ENCODE data around the gene ABL2.

ABL2 gene

DNA sequence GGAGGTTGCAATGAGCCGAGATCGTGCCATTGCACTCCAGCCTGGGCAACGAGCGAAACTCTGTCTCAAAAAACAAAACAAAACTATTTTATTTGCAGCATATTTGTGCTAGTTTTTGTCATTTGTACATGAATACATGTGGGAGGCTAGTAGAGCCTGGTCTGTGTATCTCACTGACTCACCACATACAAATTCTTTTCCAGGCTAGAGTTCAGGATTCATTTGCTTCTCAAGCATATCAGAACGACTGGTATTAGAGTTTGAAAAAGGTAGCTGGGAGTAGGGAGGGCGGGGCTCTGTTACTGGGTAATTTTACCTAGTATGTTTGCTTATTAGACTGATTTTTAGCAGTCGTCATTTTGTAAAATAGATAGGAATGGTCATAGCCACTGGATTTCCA is 152.1 kb downstream of the ABL2 start:
- no peak overlapping the region for H3K4me3 ChIP-seq (ENCODE audit: low read length)
- H3K9me2 ChIP-seq (replicated peaks; ENCODE audit: control insufficient read depth, low read length): no peaks in the 10 kb centered on the region
- H3F3A ChIP-seq (ENCODE audit: control insufficient read depth, insufficient read depth): peaks cover 3% of the 10 kb centered on the region
- H3K4me1 ChIP-seq (ENCODE audit: control insufficient read depth, low read length): peaks cover 18% of the 10 kb centered on the region
- no peak overlapping the region for H3K27ac ChIP-seq (ENCODE audit: low read depth, low read length)
- H3K9me3 ChIP-seq (ENCODE audit: control insufficient read depth, insufficient read depth, low read length): no peaks in the 10 kb centered on the region
- H4K20me1 ChIP-seq (ENCODE audit: control insufficient read depth, insufficient read depth, low read depth, low read length): no peaks in the 10 kb centered on the region
- H3K79me2 ChIP-seq (ENCODE audit: control insufficient read depth, low read length): peaks cover 12% of the 10 kb centered on the region
- H3K4me2 ChIP-seq (ENCODE audit: low read length): no peak overlapping the region
- H3K36me3 ChIP-seq (ENCODE audit: control insufficient read depth, low read length): peaks cover 6% of the 10 kb centered on the region
- TF ChIP-seq, protein P1, sequence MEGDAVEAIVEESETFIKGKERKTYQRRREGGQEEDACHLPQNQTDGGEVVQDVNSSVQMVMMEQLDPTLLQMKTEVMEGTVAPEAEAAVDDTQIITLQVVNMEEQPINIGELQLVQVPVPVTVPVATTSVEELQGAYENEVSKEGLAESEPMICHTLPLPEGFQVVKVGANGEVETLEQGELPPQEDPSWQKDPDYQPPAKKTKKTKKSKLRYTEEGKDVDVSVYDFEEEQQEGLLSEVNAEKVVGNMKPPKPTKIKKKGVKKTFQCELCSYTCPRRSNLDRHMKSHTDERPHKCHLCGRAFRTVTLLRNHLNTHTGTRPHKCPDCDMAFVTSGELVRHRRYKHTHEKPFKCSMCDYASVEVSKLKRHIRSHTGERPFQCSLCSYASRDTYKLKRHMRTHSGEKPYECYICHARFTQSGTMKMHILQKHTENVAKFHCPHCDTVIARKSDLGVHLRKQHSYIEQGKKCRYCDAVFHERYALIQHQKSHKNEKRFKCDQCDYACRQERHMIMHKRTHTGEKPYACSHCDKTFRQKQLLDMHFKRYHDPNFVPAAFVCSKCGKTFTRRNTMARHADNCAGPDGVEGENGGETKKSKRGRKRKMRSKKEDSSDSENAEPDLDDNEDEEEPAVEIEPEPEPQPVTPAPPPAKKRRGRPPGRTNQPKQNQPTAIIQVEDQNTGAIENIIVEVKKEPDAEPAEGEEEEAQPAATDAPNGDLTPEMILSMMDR (IDR thresholded peaks at IDR 0.05; ENCODE audit: low read depth, low read length, poor library complexity, severe bottlenecking): no peak
- TF ChIP-seq EZH2phosphoT487 (IDR thresholded peaks at IDR 0.05; ENCODE audit: borderline replicate concordance, low read length): no peak
- no peaks in the 10 kb centered on the region for H3K27me3 ChIP-seq (ENCODE audit: control insufficient read depth, low read length)

DNA sequence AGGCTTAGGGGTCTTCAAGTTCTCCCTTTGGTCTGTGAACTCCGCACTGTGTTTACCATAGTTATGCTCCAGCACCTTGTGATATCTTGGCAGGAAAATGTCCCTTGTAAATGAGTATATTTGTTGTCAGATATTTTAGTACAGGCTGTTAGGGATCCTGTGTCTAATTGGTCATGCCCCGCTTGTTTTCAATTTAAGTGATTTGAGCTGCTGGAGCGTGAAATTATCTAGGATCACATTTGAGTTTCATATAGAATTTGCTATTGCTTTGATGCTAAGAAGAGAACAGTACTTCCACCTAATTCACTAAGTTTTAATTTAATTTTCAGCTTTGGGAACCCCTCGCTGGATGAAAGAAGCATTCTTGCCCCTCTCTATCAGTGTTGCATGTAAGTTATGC is 163.0 kb downstream of the ABL2 start:
- H3K4me1 ChIP-seq (ENCODE audit: control insufficient read depth, low read length): peaks cover 20% of the 10 kb centered on the region
- no peaks in the 10 kb centered on the region for H3K79me2 ChIP-seq (ENCODE audit: control insufficient read depth, low read length)
- H4K20me1 ChIP-seq (ENCODE audit: control insufficient read depth, insufficient read depth, low read depth, low read length): no peaks in the 10 kb centered on the region
- H3K36me3 ChIP-seq (ENCODE audit: control insufficient read depth, low read length): peaks cover 20% of the 10 kb centered on the region
- H3F3A ChIP-seq (ENCODE audit: control insufficient read depth, insufficient read depth): no peaks in the 10 kb centered on the region
- H3K27me3 ChIP-seq (ENCODE audit: control insufficient read depth, low read length): no peaks in the 10 kb centered on the region
- no peak for TF ChIP-seq EZH2phosphoT487 (IDR thresholded peaks at IDR 0.05; ENCODE audit: borderline replicate concordance, low read length)
- TF ChIP-seq, protein P1 (IDR thresholded peaks at IDR 0.05; ENCODE audit: low read depth, low read length, poor library complexity, severe bottlenecking): no peak
- H3K4me2 ChIP-seq (ENCODE audit: low read length): peak overlapping the region; percentile 1
- no peak overlapping the region for H3K27ac ChIP-seq (ENCODE audit: low read depth, low read length)
- H3K4me3 ChIP-seq (ENCODE audit: low read length): no peak overlapping the region
- no peaks in the 10 kb centered on the region for H3K9me2 ChIP-seq (replicated peaks; ENCODE audit: control insufficient read depth, low read length)
- H3K9me3 ChIP-seq (ENCODE audit: control insufficient read depth, insufficient read depth, low read length): no peaks in the 10 kb centered on the region

DNA sequence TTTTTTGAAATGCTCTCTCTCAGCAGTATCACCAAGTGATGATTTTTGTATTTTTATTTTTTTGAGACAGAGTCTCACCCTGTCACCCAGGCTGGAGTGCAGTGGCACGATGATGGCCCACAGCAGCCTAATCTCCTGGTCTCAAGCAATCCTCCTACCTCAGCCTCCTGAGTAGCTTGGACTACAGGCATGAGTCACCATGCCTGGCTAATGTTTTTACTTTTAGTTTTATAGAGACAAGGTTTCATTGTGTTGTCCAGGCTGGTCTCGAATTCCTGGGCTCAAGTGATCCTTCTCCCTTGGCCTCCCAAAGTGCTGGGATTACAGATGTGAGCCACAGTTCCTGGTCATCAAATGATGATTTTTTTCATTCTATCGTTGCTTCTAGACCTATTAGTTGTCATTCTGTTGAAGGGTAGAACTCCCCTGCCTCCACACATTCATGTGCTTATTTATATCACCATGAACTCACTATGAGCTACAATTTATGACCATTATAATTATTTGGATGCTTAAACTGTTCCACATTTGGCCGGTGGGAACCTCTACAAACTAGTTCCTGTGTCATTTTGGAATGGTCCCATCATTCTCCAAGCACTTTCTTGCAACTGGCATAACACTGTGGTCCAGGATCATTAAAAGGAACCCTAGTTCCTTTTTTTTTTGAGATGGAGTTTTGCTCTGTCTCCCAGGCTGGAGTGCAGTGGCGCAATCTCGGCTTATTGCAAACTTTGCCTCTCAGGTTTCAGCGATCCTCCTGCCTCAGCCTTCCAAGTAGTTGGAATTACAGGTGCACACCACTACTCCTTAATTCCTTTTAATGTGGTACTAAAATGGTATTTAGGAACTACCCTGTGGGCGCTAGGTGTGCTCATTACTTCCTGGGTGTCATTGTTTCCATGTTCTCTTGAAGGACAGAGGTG is 167.9 kb downstream of the ABL2 start:
- H3K4me2 ChIP-seq (ENCODE audit: low read length): no peak overlapping the region
- no peak overlapping the region for H3K4me3 ChIP-seq (ENCODE audit: low read length)
- no peak for TF ChIP-seq EZH2phosphoT487 (IDR thresholded peaks at IDR 0.05; ENCODE audit: borderline replicate concordance, low read length)
- TF ChIP-seq, protein P1 (IDR thresholded peaks at IDR 0.05; ENCODE audit: low read depth, low read length, poor library complexity, severe bottlenecking): no peak
- H3F3A ChIP-seq (ENCODE audit: control insufficient read depth, insufficient read depth): no peaks in the 10 kb centered on the region
- no peaks in the 10 kb centered on the region for H3K9me3 ChIP-seq (ENCODE audit: control insufficient read depth, insufficient read depth, low read length)
- H3K4me1 ChIP-seq (ENCODE audit: control insufficient read depth, low read length): peaks cover 9% of the 10 kb centered on the region
- H3K79me2 ChIP-seq (ENCODE audit: control insufficient read depth, low read length): no peaks in the 10 kb centered on the region
- no peaks in the 10 kb centered on the region for H4K20me1 ChIP-seq (ENCODE audit: control insufficient read depth, insufficient read depth, low read depth, low read length)
- H3K27ac ChIP-seq (ENCODE audit: low read depth, low read length): no peak overlapping the region
- no peaks in the 10 kb centered on the region for H3K27me3 ChIP-seq (ENCODE audit: control insufficient read depth, low read length)
- H3K9me2 ChIP-seq (replicated peaks; ENCODE audit: control insufficient read depth, low read length): no peaks in the 10 kb centered on the region
- H3K36me3 ChIP-seq (ENCODE audit: control insufficient read depth, low read length): peaks cover 11% of the 10 kb centered on the region
